ENCODE measurements around the gene CNTF. TPM values are rescaled to one million over a fixed set of nuclear protein-coding genes. Genes with fewer than 3 reads are reported as not detected.

CNTF gene
- total and polyA plus RNA-seq, 9 donors: 0.22 to 2.0 (median 0.87) TPM

DNA sequence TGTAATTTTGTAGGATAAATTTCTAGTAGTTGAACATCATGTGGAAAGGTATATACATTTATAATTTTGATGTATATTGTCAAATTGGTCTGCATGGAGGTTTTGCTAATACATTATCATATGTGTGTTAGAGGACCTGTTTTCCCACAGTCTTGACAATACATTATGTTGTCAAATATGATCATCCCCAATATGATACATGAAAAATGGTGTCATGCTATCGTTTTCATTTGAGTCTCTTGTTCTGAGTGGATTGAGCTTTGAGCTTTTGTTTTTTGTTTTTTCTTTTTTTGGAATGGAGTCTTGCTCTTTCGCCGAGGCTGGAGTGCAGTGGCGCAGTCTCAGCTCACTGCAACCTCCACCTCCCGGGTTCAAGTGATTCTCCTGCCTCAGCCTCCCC lies 14.1 kb upstream of the CNTF start:
- Histone ChIP-seq H3K9me3 (no peaks in the 10 kb centered on the region), H3K36me3 (no peaks in the 10 kb centered on the region), H3K27me3 (no peaks in the 10 kb centered on the region), H3K4me3 (no peak overlapping the region), H3K27ac (no peak overlapping the region), H3K4me1 (ENCODE audit: insufficient read depth) (no peaks in the 10 kb centered on the region)
- TF ChIP-seq, protein P1, sequence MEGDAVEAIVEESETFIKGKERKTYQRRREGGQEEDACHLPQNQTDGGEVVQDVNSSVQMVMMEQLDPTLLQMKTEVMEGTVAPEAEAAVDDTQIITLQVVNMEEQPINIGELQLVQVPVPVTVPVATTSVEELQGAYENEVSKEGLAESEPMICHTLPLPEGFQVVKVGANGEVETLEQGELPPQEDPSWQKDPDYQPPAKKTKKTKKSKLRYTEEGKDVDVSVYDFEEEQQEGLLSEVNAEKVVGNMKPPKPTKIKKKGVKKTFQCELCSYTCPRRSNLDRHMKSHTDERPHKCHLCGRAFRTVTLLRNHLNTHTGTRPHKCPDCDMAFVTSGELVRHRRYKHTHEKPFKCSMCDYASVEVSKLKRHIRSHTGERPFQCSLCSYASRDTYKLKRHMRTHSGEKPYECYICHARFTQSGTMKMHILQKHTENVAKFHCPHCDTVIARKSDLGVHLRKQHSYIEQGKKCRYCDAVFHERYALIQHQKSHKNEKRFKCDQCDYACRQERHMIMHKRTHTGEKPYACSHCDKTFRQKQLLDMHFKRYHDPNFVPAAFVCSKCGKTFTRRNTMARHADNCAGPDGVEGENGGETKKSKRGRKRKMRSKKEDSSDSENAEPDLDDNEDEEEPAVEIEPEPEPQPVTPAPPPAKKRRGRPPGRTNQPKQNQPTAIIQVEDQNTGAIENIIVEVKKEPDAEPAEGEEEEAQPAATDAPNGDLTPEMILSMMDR (IDR thresholded peaks at IDR 0.05): no peak
- TF ChIP-seq EP300 (IDR thresholded peaks at IDR 0.05): no peak
- 91 to 98% (median 97%) methylated on average over 5 of the region's 5 CpGs for WGBS, 3 donors
- no peak for DNase-seq
- intact Hi-C loops (cut with DNase I): no loop called here

- Histone ChIP-seq H3K27me3 (no peaks in the 10 kb centered on the region), H3K9me3 (no peaks in the 10 kb centered on the region), H3K4me1 (ENCODE audit: insufficient read depth) (no peaks in the 10 kb centered on the region), H3K27ac (no peak overlapping the region), H3K4me3 (no peak overlapping the region), H3K36me3 (no peaks in the 10 kb centered on the region)
- no peak for TF ChIP-seq EP300 (IDR thresholded peaks at IDR 0.05)
- no peak for TF ChIP-seq POLR2A (IDR thresholded peaks at IDR 0.05)
- TF ChIP-seq, protein P1 (IDR thresholded peaks at IDR 0.05): no peak
- intact Hi-C loops (cut with DNase I): no loop called here
- no peak for DNase-seq
- WGBS, 3 donors: 91 to 94% (median 92%) methylated on average over 8 of the region's 8 CpGs
These were observed 12.7 kb upstream of the CNTF start for GRCh38 chr11:58609723-58610122.

DNA sequence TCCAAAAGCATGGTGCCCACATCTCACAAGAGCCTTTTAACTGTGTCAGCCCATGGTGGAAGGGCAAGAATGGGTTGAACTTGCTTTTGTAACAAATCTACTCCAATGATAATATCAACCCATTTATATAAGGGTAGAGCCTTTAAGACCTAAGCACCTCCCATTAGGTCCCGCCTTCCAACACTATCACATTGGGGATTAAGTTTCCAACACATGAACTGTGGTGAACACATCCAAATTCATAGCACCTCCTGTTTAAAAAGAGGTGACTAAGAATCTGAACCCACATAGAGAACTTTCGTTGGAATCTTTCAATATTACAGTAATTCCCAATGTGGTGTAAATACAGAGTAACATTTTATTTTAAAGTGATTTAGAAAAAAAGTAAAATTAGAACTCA lies 9.2 kb upstream of the CNTF start:
- no peaks in the 10 kb centered on the region for H3K36me3 ChIP-seq
- intact Hi-C loops (cut with DNase I): no loop called here

GRCh38 chr11:58615559-58615958 lies 6.9 kb upstream of the CNTF start:
- no peaks in the 10 kb centered on the region for H3K36me3 ChIP-seq
- no peak for DNase-seq
- WGBS, 3 donors: 89 to 93% (median 91%) methylated on average over 1 of the region's 1 CpG
- intact Hi-C loops (cut with DNase I): no loop called here
- H3K9me3 ChIP-seq: no peaks in the 10 kb centered on the region
- peaks cover 4% of the 10 kb centered on the region for H3K4me1 ChIP-seq (ENCODE audit: insufficient read depth)
- H3K4me3 ChIP-seq: no peak overlapping the region
- no peak overlapping the region for H3K27ac ChIP-seq
- TF ChIP-seq, protein P1 (IDR thresholded peaks at IDR 0.05): no peak
- no peak for TF ChIP-seq POLR2A (IDR thresholded peaks at IDR 0.05)
- TF ChIP-seq EP300 (IDR thresholded peaks at IDR 0.05): no peak
- no peaks in the 10 kb centered on the region for H3K27me3 ChIP-seq

More for the DNA sequence above, 9.2 kb upstream of the CNTF start:
- H3K27ac ChIP-seq: no peak overlapping the region
- WGBS, 3 donors: 97 to 99% (median 99%) methylated on average over 2 of the region's 2 CpGs
- no peaks in the 10 kb centered on the region for H3K9me3 ChIP-seq
- no peaks in the 10 kb centered on the region for H3K27me3 ChIP-seq
- TF ChIP-seq, protein P1 (IDR thresholded peaks at IDR 0.05): no peak
- TF ChIP-seq POLR2A (IDR thresholded peaks at IDR 0.05) (no peak), EP300 (IDR thresholded peaks at IDR 0.05) (no peak)
- H3K4me1 ChIP-seq (ENCODE audit: insufficient read depth): peaks cover 4% of the 10 kb centered on the region
- no peak overlapping the region for H3K4me3 ChIP-seq
- DNase-seq: no peak
